Astrocyte (in vitro differentiated cells and primary cell): ENCODE data around the gene SAMD4A. TPM values are rescaled to one million over a fixed set of nuclear protein-coding genes. Genes with fewer than 3 reads are reported as not detected.

Experiments
- DNase-seq: peaks from one replicate; pipeline ENCODE4 v3.0.0-alpha.2; 2010; ENCODE audit warnings: low read depth
- FAIRE-seq: peaks from 2 replicates; lab custom pipeline; 2011; peaks lifted over from hg19 to GRCh38; lab: Jason Lieb, UNC
- H2AFZ ChIP-seq: 2 replicates; pipeline ENCODE4 v1.6.0; 2012; ENCODE audit warnings: low read depth, low read length, inconsistent platforms
- H3K27ac ChIP-seq: 2 replicates; pipeline ENCODE4 v1.5.1; 2011; ENCODE audit warnings: low read depth, low read length, inconsistent platforms
- H3K27me3 ChIP-seq: 2 replicates; pipeline ENCODE4 v1.6.0; 2011; ENCODE audit warnings: low read length, inconsistent platforms; ENCODE audit not compliant: insufficient read depth
- H3K36me3 ChIP-seq: 2 replicates; pipeline ENCODE4 v1.5.1; 2011; ENCODE audit warnings: low read length, inconsistent platforms; ENCODE audit not compliant: insufficient read depth
- H3K4me1 ChIP-seq: 2 replicates; pipeline ENCODE4 v1.5.1; 2011; ENCODE audit warnings: low read length, inconsistent platforms; ENCODE audit not compliant: insufficient read depth
- H3K4me2 ChIP-seq: 2 replicates; pipeline ENCODE4 v1.6.0; 2012; ENCODE audit warnings: low read length, inconsistent platforms
- H3K4me3 ChIP-seq: 2 replicates; pipeline ENCODE4 v1.5.1; 2011; ENCODE audit warnings: low read depth, mild to moderate bottlenecking, low read length, inconsistent platforms; ENCODE audit not compliant: insufficient read depth
- H3K79me2 ChIP-seq: 2 replicates; pipeline ENCODE4 v1.6.0; 2012; ENCODE audit warnings: mild to moderate bottlenecking, low read length, inconsistent platforms; ENCODE audit not compliant: insufficient read depth
- H3K9ac ChIP-seq: 2 replicates; pipeline ENCODE4 v1.6.0; 2012; ENCODE audit warnings: mild to moderate bottlenecking, low read length, inconsistent platforms
- H3K9me3 ChIP-seq: 2 replicates; pipeline ENCODE4 v1.5.1; 2012; ENCODE audit warnings: low read depth, mild to moderate bottlenecking, low read length, inconsistent platforms; ENCODE audit not compliant: insufficient read depth
- H4K20me1 ChIP-seq: 2 replicates; pipeline ENCODE4 v1.6.0; 2012; ENCODE audit warnings: low read length, inconsistent platforms; ENCODE audit not compliant: insufficient read depth
- H3K27ac Mint-ChIP-seq: one replicate; pipeline ENCODE4 v1.8.0; 2021; ENCODE audit warnings: mild to moderate bottlenecking, mixed read lengths; ENCODE audit not compliant: unreplicated experiment
- H3K27me3 Mint-ChIP-seq: one replicate; pipeline ENCODE4 v1.8.0; 2021; ENCODE audit warnings: low read depth, mixed read lengths; ENCODE audit not compliant: unreplicated experiment
- H3K36me3 Mint-ChIP-seq: one replicate; pipeline ENCODE4 v1.8.0; 2021; ENCODE audit warnings: low read depth, mixed read lengths; ENCODE audit not compliant: unreplicated experiment
- H3K4me1 Mint-ChIP-seq: one replicate; pipeline ENCODE4 v1.8.0; 2021; ENCODE audit warnings: low read depth, mixed read lengths; ENCODE audit not compliant: unreplicated experiment
- H3K4me3 Mint-ChIP-seq: one replicate; pipeline ENCODE4 v1.8.0; 2021; ENCODE audit warnings: mild to moderate bottlenecking, moderate library complexity, mixed read lengths; ENCODE audit not compliant: unreplicated experiment
- H3K9me3 Mint-ChIP-seq: one replicate; pipeline ENCODE4 v1.8.0; 2021; ENCODE audit warnings: mild to moderate bottlenecking, mixed read lengths; ENCODE audit not compliant: unreplicated experiment
- EZH2 ChIP-seq: IDR thresholded peaks from 2 replicates; pipeline ENCODE4 v1.6.1; 2012; ENCODE audit warnings: mild to moderate bottlenecking, low read length, inconsistent platforms; ENCODE audit not compliant: insufficient read depth
- total RNA-seq: library from RNA; stranded (reverse); gene quantifications from 2 replicates; pipeline ENCODE4 v1.2.1, GENCODE V29; 2021
- TF ChIP-seq, protein P1 (sequence below): IDR thresholded peaks from 2 replicates; pipeline ENCODE4 v1.5.1; 2011; ENCODE audit warnings: low read depth, mild to moderate bottlenecking, inconsistent platforms, low read length, moderate library complexity; ENCODE audit not compliant: insufficient read depth

SAMD4A gene
- total RNA-seq, 1 donor from 2014 or later, result 68.2 TPM

DNA sequence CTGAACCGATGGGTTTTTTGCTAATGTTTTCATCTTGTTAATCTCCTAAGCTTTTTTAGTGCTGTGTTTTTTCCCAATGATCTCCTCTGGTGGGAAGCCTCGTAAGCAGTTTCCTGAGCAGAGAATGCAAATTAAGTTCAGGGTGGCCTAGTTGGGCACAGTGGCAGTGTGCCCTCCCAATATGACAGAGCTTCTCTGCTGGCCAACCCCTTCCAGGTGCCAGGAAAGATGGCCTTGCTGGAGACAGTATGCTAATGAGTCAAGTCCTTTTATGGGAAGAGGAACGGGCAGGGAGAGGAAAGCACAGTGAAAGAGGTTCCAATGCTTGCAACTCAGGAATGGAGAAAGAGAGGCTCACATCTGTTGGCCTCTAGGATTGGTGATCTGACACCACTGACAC, 219.9 kb downstream of the SAMD4A start:
- Mint-ChIP-seq H3K27ac (no peak overlapping the region), H3K36me3 (peaks cover 50% of the 10 kb centered on the region), H3K9me3 (no peaks in the 10 kb centered on the region), H3K27me3 (no peaks in the 10 kb centered on the region), H3K4me3 (no peak overlapping the region), H3K4me1 (no peaks in the 10 kb centered on the region)
- Histone ChIP-seq H3K27ac (no peak overlapping the region), H3K9me3 (no peaks in the 10 kb centered on the region), H3K9ac (no peak overlapping the region), H4K20me1 (no peaks in the 10 kb centered on the region), H3K4me1 (no peaks in the 10 kb centered on the region), H2AFZ (no peak overlapping the region), H3K27me3 (no peaks in the 10 kb centered on the region), H3K4me2 (no peak overlapping the region), H3K36me3 (peaks cover 18% of the 10 kb centered on the region), H3K79me2 (no peaks in the 10 kb centered on the region), H3K4me3 (no peak overlapping the region)
- no peak for TF ChIP-seq EZH2
- TF ChIP-seq, protein P1, sequence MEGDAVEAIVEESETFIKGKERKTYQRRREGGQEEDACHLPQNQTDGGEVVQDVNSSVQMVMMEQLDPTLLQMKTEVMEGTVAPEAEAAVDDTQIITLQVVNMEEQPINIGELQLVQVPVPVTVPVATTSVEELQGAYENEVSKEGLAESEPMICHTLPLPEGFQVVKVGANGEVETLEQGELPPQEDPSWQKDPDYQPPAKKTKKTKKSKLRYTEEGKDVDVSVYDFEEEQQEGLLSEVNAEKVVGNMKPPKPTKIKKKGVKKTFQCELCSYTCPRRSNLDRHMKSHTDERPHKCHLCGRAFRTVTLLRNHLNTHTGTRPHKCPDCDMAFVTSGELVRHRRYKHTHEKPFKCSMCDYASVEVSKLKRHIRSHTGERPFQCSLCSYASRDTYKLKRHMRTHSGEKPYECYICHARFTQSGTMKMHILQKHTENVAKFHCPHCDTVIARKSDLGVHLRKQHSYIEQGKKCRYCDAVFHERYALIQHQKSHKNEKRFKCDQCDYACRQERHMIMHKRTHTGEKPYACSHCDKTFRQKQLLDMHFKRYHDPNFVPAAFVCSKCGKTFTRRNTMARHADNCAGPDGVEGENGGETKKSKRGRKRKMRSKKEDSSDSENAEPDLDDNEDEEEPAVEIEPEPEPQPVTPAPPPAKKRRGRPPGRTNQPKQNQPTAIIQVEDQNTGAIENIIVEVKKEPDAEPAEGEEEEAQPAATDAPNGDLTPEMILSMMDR, result no peak
- DNase-seq (no peak), FAIRE-seq (no peak)

DNA sequence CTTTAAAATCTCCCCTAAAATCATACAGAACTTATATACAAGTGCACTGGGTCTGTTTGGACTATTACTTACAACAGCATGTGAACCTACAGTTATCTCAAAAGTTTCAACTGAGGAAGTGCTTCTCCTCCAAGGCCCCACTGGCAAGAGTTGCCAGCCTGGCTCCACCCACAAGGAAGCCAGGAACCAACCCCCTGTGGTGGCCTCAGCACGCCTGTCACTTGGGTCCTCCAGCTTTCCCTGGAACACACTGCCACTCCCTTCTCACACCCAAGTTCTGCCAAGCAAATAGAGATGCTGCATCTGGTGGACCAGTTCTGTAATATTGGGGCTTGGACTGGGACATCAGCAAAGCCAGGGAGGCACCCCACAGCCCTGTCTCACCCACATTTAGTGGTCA, 220.3 kb downstream of the SAMD4A start:
- H3K4me3 Mint-ChIP-seq, result no peak overlapping the region
- FAIRE-seq (no peak), DNase-seq (no peak)
- Histone ChIP-seq H3K4me2 (no peak overlapping the region), H2AFZ (no peak overlapping the region), H3K27me3 (no peaks in the 10 kb centered on the region), H3K4me3 (no peak overlapping the region), H4K20me1 (no peaks in the 10 kb centered on the region), H3K9ac (no peak overlapping the region), H3K9me3 (no peaks in the 10 kb centered on the region), H3K36me3 (peaks cover 22% of the 10 kb centered on the region), H3K27ac (no peak overlapping the region), H3K4me1 (no peaks in the 10 kb centered on the region), H3K79me2 (no peaks in the 10 kb centered on the region)
- TF ChIP-seq EZH2, result no peak
- TF ChIP-seq, protein P1, result no peak
- no peaks in the 10 kb centered on the region for H3K27me3 Mint-ChIP-seq
- H3K4me1 Mint-ChIP-seq, result no peaks in the 10 kb centered on the region
- no peaks in the 10 kb centered on the region for H3K9me3 Mint-ChIP-seq
- no peak overlapping the region for H3K27ac Mint-ChIP-seq
- H3K36me3 Mint-ChIP-seq, result peaks cover 50% of the 10 kb centered on the region

DNA sequence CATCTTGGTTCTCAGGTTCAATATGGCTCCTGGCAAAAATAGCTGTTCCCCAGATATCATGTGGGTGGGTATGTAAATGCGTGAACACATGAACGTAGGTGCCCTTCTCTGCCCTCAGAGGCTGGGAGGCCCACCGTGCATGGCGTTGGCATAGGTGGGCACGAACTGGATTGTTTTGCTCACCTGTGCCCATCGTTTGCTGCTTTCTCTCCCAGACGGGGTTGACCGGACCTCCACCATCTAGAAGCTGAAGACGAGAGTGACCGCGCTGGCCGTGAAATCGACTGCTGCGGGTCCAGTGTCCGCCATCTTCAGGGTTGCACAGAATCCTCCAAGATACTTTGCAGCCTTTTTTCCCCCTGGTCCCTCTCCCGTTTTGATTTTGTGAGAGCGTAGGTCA, 221.8 kb downstream of the SAMD4A start:
- TF ChIP-seq EZH2, result no peak
- TF ChIP-seq, protein P1, result no peak
- peak overlapping the region; percentile 50 for H3K27ac Mint-ChIP-seq
- Histone ChIP-seq H3K36me3 (peaks cover 17% of the 10 kb centered on the region), H3K27me3 (no peaks in the 10 kb centered on the region), H4K20me1 (no peaks in the 10 kb centered on the region), H3K4me1 (no peaks in the 10 kb centered on the region), H3K4me2 (no peak overlapping the region), H3K27ac (no peak overlapping the region), H3K9ac (no peak overlapping the region), H3K9me3 (no peaks in the 10 kb centered on the region), H3K4me3 (no peak overlapping the region), H2AFZ (no peak overlapping the region), H3K79me2 (no peaks in the 10 kb centered on the region)
- DNase-seq (no peak), FAIRE-seq (no peak)
- H3K27me3 Mint-ChIP-seq, result no peaks in the 10 kb centered on the region
- H3K36me3 Mint-ChIP-seq, result peaks cover 44% of the 10 kb centered on the region
- H3K4me3 Mint-ChIP-seq, result no peak overlapping the region
- H3K4me1 Mint-ChIP-seq, result no peaks in the 10 kb centered on the region
- no peaks in the 10 kb centered on the region for H3K9me3 Mint-ChIP-seq
